DMS79 treated with DMSO at 0.1 percent for 48 hours (cell line): ENCODE data around the gene PTPRD.

ENCODE experiments used
- DNase-seq: peaks from one replicate; lab custom pipeline; 2025; lab: John Stamatoyannopoulos, UW

Gene PTPRD

DNA sequence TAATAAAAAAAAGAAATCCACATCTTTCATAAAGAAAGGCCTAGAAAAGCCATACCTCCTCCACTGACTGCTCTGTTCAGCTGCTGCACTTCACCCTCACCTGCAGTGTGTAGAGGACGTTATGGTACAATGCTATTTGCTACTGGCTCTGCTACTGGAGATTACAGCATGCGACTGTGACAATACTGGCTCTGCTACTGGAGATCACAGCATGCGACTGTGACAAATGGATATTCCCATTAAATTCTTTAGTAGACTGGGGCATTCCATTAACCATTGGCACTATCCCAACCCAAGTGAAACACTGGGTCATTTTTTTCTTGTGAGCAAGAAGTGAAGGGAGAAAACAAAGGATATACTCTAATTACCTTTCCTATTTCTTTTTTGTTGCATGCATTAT, 1749.7 kb downstream of the PTPRD start:
- DNase-seq, result peak; percentile 70

DNA sequence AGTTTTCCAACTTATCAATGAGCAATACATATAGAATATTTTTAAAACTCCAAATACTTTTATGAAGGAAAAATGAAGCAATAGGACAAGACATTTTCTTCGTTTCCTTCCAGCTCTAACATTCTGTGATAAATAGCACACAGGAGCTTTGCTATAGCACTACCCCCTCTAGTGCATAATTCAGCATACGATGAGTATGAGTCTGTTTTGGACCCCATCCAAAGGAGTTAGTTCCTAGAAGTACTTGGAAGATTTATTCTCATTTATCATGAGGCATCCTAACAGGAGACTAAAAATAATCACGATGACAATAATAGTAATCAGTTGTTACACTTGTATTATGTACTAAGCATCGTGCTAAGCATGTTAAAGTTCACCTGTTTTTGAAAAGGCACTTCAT, 1751.9 kb downstream of the PTPRD start:
- no peak for DNase-seq

DNA sequence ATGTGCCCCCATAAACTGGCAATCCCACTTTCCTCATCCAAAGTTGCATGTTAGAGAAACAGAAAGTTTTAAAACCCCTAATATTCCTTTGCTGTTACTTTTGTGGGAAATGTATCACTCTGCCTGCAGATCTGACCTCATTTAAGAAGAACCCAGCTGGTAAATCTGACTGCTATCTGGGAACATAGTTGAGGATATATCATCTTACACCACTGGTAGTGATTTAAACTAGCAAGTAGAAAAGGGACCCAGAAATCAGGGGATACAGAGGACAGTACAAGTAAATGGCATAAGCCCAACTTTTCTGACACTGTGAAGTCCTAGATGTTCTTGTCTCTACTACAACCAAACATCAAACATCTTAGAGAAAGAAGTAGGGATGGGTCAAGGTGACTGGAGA, 1752.7 kb downstream of the PTPRD start:
- DNase-seq, result no peak

DNA sequence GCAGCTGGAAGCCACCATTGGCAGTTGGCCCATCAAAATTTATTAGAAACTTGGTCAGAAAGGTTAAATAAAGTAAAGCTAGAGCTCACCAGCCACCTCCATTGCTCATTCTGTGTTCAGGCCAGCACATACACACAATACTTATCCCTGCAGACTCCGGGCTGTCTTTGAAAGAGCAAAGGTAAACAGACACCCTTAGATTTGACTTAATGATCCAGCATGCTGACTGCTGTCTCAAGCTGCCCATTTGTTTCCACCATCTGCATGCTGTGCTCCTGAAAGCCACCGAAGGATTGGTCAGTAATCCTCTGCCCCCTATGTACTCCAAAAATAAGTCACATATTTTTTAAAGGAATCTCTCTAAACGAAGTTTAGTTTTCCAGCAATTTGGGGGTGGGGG, 1753.4 kb downstream of the PTPRD start:
- no peak for DNase-seq

DNA sequence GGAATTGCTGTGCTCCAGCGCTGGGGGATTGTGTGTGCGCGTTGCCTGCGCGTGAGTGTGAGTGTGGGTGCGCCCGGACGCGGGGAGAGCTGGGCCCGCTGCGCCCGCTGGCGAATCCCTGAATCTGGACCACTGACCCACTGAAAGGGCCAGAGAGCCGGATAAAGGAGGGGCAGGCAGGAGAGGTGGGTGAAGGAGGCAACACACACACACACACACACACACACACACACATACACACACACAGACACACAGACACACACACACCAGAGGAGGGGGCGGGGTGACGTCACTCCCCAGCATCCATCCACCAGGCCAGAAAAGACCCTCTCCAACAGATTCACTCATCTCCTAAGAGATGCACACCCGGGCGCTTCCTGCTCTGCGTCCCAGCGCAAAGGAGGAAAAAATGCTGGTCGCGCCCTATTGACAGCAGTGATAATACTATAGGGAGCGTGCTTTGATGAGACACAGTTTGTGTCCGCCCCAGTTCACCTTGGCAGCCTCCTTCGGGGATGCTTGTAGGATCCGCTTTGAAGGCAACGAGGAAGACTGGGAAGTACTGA, 1754.1 kb downstream of the PTPRD start:
- DNase-seq, result no peak

DNA sequence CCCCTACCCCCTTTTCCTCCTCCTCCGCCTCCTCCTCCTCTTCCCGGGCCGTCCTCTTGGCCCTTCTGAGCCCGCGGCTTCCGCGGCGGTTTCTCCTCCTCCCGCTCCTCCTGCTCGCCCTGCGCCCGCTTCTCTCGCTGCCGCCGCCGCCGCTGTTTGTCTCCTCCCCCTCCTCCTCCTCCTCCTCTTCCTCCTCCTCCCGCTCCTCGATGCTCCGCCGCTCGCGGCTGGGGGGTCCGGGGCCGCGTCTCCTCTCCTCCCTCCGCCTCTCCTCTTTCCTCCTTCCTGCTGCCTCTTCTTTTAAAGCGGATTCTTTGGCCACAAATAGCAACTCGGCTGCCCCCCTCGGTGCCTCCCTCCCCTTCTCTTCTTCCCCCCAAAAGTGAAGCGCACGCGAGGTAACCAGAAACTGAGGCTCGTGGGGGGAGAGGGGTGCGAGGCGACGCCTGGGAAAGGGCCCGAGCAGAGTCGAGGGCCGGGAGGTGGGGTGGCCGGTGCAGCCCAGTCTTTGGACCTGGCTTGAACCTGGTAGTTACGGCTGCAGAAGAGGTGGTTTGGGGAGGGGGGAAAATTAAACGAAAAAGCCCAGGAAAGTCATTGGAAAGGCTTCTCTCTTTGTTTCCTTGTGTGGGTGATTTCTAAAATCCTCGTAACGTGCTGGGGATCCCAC, 1754.7 kb downstream of the PTPRD start:
- peak; percentile 47 for DNase-seq

DNA sequence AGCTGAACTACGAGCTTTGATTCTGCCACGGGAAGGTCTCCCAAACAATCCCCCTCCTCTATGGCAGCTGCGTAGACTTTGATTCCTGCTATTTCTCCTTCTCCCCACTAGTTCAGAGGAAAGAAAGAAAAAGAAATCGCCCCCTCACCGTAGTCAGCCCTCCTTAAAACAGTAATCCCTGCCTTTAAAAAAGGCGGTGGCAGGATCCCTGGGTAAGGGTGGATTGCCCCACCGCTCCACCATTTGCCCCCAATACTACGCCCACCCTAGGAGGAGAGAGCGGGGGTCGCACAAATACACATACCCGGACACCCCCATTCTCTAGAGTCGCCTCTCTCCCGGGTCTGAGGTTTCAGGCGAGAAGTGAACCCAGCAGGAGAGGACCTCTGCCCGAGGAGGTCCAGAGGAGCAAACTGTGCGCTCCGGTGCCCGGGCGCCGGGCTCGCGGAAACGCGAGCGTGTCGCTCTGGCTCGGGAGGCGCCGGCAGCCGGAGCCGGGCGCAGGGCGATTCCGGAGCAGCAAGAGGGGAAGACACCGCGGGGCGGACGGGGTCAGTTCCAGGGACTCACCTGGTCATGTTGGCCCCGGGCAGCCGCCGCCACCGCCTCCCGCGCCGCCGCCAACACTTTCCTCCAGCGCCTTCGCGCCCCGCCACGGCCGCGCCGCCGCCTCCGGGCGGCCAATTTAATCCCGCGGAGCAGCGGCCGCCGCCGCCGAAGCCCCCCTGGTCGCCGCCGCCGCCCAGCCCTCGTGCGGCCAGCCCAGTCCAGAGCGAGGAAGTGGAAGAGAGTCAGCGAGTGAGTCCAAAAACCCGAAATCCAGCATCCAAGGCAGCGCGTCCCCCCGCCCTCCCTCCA, 1755.5 kb downstream of the PTPRD start:
- DNase-seq, result peak; percentile 60

DNA sequence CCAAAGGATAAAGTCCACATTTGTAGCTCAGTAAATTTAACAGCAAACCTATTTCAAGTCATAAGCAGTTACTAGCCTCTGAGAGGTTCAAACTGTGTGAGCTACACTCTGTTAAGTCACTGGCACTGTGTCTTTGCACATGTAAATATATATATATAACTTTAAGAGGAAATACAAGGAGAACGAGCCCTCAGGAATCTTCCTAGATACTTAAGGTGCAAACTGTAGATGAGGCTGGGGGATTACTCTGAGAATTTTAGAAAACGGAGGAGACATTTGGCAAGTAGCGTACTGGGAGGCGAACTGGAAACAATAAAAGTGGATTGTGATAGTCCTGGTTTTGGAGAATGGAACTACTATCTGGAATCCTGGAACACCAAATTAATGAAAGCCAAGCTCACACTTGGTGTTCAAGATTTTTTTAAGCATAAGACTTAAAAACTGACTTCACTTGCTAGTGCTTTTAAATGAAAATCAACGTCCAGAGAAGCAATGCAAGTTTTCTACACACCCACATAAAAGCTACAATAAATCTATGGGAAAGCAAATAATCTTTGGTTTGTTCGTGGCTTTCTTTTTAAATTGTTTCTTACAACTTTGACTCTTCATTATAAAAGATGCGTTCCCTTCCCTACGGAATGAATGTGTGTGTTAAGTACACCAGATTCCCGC, 1756.3 kb downstream of the PTPRD start:
- DNase-seq, result peak; percentile 60

DNA sequence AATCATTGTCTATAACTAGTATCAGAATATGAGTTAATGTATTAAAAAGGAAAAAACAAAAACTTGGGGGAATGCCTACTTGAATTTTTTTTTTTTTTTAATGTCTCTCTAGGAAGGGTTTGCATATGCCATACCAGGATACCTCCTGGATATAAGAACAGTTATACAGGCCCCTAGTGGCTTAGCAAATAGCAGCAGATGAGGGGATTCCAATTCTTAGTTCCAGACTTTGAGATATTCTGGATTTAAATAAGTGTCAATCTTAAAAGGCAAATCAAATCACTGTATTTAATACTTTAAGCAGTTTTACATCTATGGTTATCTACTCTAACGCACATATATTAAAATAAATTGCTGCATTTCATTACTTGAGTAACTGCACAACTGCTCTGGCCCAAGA, 1757.8 kb downstream of the PTPRD start:
- DNase-seq, result peak; percentile 42

DNA sequence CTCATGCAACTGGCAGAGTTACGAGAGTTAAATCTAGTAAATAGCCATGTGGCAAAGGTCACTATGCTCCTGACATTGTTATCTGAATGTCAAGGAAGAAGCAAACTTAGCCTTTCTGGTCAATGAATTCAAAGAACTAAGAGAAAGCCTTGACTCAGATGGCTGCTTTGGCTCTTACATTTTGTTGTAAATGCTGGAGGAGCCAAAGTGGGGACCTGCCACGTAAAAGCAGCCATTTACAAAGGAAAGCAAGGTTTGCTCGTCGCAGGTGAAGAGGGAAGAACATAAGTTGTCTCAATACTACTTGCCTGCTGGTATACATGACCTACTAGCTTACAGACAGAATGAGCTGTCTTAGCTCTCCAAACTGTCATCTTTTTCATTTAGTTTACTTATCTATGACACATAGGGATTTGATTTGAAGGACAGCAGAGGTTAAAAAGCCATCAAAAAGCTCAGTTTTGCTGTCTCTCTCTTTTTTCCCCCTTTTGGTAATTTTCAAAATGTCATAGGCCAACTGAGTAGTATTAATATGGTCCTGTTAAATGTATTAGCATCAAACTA, 1760.4 kb downstream of the PTPRD start:
- no peak for DNase-seq

DNA sequence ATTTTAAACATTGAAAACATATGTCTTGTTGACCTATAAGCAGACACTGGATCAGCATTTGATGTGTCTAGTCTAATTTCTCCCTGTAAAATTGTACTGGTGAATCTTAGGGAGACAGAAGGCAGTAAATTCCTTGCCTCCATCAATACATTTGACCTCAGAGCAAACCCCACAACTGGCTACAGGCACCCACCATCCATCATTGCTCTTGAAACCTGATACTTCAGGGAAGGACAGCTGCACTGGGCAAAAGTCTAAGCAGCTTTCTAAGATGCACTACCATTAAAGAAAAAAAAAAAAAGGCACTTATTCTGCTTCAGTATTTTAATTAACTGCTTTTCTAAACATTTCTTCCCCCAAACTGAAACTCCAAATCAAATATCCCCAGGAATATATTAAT, 1761.9 kb downstream of the PTPRD start:
- no peak for DNase-seq

DNA sequence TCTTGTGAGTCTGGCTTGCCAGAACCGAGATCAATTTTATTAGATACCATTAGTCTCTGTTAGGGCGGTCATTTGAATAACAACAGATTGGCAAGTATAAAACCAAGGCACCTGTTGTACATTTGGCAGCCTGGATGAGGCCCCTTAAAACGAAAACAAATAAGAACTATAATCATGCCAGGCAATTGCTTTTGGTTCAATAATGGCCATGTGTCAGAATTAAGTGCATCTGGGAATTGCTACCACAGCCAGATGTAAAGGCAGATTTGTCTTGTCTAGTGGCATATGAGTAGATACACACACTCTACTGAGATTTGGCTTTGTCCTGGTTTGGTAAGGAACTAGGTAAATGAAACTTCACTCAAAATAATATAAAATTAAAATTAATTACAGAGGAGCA, 1767.0 kb downstream of the PTPRD start:
- no peak for DNase-seq

DNA sequence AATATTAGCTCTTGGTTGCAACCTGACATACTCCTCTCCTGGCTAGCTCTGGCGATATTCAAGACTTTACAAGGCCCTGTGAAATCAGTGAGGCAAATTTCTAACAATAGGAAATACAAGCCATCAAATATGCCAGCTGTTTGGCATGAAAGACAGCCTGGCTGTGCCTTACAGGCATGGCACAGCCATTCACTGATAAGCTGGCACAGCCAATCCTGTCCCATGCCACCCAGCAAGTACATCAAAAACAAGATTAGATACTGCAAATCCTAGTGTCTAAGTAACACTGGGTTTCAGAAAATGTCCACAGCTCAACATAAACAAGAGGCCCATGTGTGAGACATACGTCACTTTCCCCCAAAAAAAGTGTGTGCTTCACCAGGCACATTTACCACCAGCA, 1767.4 kb downstream of the PTPRD start:
- DNase-seq, result no peak

DNA sequence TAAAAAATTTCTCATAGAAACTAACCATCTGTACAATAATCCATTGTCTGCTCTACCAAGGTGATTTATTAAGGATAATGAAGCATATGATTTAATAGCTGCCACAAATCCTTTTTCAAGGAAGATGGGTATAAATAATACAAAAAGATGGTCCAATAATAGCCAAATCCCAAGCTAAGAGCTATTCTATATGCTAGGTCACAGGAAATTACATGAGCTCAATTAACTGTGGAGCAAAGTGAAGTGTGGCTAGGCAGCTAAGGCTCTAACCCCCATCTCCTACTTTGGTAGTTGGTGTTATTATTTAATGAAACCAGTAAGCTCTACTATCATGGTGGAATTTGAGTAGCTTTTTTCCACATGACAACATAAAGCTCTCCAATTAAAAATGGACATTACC, 1768.3 kb downstream of the PTPRD start:
- DNase-seq, result no peak

DNA sequence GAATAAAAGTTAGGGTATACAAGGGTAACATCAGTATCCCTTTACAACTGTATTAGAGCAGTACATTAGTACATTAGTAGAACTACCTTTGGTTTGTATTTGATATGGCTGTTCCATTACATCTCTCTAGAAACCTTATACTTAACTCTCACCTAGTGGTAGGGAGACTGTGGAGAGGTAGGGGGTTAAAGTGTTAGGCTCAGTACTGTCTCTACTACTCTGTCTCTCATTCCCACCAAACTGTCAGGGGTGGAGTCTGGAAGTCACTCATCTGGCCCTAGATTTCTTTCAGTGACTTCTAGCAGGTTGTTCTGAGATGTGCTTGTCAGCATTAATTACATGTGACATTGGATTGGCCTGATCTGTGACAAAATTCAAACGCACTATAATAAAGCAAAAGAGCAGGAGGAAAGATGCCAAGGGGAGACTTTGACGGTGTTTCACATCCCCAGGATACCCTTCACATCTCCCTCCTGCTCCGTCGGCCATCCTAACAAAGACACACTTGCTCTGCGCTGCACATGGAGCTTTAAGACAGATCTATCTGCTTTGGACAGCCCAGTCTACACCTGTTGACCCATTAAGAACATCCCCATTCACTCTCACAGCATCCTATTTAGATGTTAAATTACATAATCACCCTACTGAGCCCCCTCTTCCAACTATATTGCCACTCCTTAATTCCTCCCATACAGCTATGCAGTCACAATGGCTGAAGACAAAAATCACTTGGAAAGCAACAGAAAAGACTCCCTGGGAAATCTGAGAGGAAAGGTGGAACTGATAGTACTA, 1770.2 kb downstream of the PTPRD start:
- DNase-seq, result no peak

DNA sequence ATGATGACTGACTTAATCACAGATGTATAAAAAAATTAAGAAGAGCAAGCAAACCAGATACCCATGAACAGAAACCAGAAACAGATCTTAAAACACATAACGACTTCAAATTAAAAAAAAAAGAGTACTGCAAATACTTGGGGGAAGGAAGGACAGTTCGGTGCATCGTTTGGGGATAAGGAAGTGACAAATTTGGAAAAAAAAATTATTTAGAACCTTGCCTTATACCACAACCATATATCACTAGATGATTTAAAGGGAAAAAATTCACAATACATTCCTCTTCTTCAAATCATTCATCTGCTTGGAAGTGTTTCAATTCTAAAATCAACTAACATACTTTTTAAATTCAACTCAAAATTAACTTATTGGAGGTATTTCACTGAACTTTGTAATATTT, 1774.7 kb downstream of the PTPRD start:
- no peak for DNase-seq

DNA sequence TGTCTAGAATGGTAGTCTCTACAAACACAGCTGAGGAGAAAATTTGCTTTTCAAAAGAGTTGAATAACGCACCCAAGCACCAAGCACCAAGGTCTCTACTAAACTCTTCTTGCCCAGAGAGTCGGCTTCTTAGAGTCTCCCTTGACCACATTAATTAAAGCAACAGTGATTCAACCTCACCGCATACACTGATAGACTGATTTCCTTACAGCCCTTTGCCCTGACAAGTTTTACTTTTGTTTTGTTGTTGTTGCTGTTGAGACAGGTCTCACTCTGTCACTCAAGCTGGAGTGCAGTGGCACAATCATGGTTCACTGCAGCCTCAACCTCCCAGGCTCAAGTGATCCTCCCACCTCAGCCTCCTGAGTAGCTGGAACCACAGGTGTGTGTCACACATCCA, 1777.5 kb downstream of the PTPRD start:
- no peak for DNase-seq

DNA sequence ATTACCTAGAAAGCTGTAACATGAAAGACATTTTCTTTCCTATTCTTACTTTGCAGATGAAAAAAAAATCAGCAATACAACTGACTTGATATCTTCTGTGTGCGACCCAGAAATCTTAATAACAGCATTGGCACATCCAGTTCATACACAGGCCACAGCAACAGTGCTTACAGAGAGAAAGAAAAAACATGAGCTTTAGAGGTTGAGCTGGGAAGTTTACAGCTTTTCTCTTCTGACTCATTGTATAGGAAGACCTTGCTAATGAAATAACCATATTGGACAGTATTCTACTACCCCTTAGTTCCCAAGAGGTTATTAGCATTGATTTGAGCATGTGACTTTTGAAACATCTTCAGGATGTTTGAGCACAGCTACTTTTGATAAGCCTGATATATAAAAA, 1779.8 kb downstream of the PTPRD start:
- DNase-seq, result no peak

DNA sequence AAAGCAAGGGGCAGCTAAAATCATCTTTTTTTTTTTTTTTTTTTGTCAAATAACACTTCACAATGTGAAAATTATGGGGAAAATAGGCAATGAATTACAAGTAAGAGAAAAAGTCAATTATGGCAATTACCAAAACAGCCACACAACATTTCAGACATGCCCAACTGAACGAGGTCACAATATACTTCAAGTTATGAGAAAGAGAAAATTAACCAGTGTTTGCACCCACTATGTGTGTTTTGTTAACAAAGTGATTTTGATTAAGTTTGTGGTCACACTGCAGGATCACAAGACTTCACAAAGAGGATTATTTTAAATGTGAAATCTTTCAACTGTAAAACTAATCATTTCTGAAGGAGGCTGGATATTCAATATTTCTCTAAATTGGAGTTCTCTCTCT, 1780.4 kb downstream of the PTPRD start:
- no peak for DNase-seq

DNA sequence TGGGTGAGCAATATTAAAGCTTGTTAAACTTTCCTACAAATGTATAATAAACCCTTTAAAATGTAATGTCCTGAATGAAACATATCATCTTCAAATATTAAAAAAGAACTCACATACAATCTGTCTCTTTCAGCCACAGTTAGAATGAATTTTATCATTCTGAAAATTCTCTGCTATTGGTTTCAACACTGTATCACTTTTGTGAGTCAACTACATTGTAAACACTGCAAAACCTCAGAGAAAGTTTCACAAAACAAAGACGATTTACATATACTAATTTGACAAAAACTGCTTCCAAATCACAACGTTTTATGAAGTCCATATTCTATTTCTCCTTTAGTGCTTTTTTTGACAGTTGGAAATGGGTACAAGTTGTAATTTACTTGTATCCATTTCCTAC, 1781.2 kb downstream of the PTPRD start:
- DNase-seq, result no peak

DNA sequence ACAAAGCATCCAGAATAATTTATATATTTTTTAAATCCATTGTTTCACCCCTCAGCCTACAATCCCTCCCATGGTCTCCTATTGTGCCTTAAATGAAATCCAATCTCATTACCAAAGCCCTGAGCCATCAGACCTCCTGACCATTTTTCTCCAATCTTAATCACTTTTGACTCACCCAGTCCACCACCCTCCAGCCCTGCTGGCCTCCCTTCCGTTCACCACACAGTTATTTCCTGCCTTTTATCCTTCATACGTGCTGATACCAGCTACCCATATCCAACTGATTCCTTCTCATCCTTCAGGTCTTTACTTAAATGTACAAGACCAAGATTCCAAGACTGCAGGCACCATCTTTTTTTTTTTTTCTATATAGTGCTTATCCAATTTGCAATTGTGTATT, 1786.5 kb downstream of the PTPRD start:
- no peak for DNase-seq
